Stimulated activated CD8-positive, alpha-beta memory T cell treated with anti-CD3 and anti-CD28 coated beads, Interleukin-2, amount 100 ng/mL, for 1 hour (primary cell): Measurements from ENCODE around the gene DIAPH1.

Experiments
- DNase-seq, 2 donors: peaks; one replicate each; pipeline ENCODE4 v3.0.0-alpha.2; 2020; ENCODE audit warnings: low read depth in 2 of 2

Gene DIAPH1

GRCh38 chr5:141519605-141520565 lies 98.9 kb downstream of the DIAPH1 start:
- DNase-seq, result no peak

- no peak for DNase-seq
Observed at GRCh38 chr5:141518618-141519015, 100.2 kb downstream of the DIAPH1 start.

- no peak for DNase-seq
Observed at GRCh38 chr5:141517880-141518617, 100.8 kb downstream of the DIAPH1 start.

GRCh38 chr5:141517312-141517711 lies 101.5 kb downstream of the DIAPH1 start:
- no peak for DNase-seq

GRCh38 chr5:141516672-141517025 lies 102.2 kb downstream of the DIAPH1 start:
- DNase-seq, result no peak

GRCh38 chr5:141515946-141516671 lies 102.7 kb downstream of the DIAPH1 start:
- no peak for DNase-seq

- no peak for DNase-seq
Observed at GRCh38 chr5:141515141-141515540, 103.7 kb downstream of the DIAPH1 start.

GRCh38 chr5:141514330-141515133 lies 104.3 kb downstream of the DIAPH1 start:
- DNase-seq, result no peak

- DNase-seq, result peak in 1 of 2 donors; percentile 35
Observed at GRCh38 chr5:141513627-141514329, 105.0 kb downstream of the DIAPH1 start.

- DNase-seq, result no peak
Observed at GRCh38 chr5:141512911-141513626, 105.7 kb downstream of the DIAPH1 start.

- DNase-seq, result peak; percentile 62 to 76
Observed at GRCh38 chr5:141512390-141512910, 106.3 kb downstream of the DIAPH1 start.

GRCh38 chr5:141511771-141512325 lies 107.0 kb downstream of the DIAPH1 start:
- DNase-seq, result no peak

- DNase-seq, result no peak
Observed at GRCh38 chr5:141510850-141511601, 107.8 kb downstream of the DIAPH1 start.

- DNase-seq, result no peak
Observed at GRCh38 chr5:141510160-141510559, 108.6 kb downstream of the DIAPH1 start.

- DNase-seq, result no peak
Observed at GRCh38 chr5:141508798-141509611, 109.8 kb downstream of the DIAPH1 start.

GRCh38 chr5:141508440-141508797 lies 110.4 kb downstream of the DIAPH1 start:
- no peak for DNase-seq

- no peak for DNase-seq
Observed at GRCh38 chr5:141507387-141508091, 111.3 kb downstream of the DIAPH1 start.
